DMS53 (cell line): ENCODE results near the gene ATP10A.

ENCODE experiments used
- DNase-seq: peaks from one replicate; lab custom pipeline; 2025; lab: John Stamatoyannopoulos, UW

The ATP10A gene

DNA sequence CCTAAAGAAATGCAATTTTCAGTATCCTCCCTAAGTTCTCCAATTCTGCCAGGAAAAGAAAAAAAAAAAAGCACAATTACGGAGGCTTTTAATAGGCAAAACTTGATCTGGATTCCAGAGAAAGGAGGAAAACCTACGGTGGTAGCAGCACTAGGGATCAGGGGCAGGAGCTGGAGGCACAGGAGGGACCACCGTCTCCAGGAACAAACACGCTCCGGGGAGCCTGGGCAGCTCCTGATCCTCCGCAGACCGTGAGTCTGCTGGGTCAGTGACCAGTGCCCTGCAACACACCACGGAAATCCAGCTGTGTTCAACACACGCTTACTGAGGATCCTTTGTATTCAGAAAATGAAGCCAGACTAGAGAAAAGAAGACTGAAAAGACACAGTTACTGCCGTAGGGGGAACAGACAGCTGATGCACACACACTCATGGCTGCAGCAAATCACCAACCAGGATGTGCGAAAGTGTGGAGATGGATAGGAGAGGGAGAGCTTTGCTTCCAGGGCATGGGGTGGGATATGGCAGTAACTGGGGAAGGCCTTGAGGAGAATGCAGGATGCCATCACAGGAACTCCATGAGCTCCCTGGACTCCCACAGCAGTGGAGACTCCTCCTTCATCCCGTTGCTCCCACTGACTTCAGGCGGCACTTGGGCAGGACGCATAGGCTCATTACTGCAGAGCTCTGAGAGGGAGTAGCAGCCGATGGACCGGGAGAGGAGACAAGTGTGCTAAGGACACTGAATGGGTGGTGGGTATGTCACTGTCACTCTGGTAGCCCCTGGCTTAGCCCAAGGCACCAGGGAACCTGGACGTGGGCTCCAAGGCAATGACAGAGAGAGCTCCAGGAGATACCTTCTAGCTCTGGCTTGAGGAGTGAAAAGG lies 167.0 kb downstream of the ATP10A start:
- no peak for DNase-seq

DNA sequence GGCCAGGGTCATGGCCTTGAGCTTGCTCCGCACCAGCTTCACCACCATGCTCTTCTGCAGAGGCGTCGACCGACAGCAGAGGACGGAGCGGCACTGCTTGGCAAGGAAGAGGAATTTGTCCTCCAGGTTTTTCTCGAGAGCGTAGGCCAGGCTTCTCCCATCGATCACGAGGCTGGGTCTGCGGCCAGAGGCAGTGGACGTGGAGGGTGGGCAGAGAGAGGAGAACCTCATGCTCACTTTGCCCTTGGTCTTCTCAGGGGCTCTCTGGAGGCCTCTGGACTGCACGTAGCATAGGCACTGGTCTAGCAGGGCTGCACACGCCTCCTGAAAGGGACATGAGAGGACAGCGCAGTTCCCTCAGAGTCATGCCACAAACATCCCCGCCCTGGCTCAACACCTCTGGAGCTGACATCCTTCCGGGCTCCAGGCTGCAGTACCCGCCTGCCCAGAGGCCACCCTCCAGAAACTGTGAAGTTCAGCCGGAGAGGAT lies 168.3 kb downstream of the ATP10A start:
- DNase-seq, result no peak

DNA sequence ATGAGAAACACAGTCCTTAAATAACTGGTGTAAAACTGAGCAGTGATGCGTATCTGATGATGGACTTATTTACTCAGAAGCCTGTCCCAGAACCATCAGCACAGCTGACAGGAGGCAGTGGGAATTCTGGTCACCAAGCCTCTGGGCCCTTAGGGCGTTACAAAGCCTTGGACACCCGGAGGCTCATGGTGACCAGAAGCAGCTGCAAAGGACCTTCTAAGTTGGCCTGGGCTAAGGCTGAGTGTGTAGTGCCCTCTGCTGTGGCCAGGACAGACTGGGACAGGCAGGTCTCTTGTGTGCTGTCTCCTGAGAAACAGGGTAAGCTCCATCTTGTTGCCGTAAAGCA lies 168.9 kb downstream of the ATP10A start:
- no peak for DNase-seq

DNA sequence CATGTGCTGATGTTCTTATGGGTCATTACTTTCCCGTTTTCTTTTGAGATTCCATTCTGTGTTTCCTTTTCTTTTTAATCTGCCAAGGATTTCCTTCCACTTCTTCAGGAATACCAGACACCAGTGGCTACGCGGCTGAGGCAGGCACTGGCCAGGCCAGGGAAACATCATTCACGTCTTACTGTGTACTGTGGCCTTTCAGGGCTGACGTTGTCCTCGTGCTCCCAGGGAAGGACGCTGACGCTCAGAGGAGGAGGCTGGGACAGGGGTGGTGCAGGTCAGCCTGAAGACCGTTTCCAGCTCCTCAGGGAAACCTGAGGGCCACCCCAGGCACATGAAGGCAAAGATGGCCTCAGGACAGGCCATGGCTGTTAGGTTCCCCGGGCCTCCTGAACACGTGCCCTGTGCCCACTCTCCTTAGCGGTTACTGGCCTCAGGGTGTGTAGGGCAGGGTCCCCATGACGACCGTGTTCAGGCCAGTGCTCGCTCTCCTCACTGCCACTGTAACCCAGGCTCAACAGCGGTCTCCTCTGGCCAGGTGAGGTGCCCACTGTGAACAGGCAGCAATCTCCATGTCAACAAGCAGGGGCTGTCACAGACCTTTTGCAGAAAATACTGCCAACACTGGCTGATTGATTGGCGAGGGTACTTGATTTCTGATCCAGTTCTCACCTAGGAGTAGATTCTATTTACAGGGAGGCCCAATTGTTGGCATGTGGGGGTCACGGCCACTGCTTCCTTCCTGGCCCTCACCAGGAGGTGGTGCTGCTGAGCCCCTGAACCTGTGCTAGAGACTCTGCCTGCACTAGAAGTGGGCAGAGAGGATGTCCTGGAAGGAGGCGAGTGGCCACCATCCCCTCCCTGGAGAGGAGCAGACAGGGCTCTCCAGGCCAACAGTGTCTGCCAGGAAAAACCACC lies 169.5 kb downstream of the ATP10A start:
- no peak for DNase-seq

DNA sequence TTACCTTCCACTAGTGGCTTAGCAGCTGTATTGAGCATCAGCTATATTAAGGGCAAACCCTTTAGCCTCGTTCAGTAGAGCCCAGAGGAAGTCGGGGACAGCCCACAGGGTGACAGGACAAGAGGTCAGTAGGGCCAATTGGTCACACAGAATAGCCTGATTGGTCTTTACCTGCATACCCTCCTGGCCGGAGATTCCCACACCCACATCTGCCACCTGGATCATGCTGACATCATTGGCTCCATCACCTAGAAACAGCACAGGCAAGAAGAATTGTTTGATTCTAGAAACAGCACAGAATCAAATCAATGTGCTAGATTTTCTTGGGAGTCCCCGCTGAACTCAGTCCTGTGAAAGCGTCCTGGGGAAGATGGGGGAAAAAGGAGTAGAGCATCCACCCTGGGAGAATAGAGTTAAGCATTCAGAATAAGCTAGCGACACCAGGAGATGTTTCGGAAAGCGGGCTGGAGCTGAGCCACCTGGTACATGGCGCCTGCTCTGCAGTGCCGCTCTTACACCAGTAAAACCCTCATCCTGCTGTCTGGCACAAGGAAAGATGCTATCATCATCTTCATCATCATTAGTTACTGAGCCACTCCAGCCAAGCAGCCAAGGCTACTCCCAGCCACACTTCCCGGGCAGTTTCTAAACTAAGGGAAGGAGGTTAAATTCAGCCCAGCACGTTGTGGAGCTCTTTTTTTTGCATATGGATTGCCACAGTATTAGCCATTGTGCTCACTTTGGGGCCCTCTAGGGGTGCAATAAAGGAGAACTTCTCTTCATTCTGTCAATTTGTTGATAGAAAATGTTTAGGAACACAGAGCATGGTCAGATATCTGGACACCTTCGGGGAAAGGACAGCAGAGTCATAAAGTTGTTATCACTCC lies 171.3 kb downstream of the ATP10A start:
- no peak for DNase-seq

DNA sequence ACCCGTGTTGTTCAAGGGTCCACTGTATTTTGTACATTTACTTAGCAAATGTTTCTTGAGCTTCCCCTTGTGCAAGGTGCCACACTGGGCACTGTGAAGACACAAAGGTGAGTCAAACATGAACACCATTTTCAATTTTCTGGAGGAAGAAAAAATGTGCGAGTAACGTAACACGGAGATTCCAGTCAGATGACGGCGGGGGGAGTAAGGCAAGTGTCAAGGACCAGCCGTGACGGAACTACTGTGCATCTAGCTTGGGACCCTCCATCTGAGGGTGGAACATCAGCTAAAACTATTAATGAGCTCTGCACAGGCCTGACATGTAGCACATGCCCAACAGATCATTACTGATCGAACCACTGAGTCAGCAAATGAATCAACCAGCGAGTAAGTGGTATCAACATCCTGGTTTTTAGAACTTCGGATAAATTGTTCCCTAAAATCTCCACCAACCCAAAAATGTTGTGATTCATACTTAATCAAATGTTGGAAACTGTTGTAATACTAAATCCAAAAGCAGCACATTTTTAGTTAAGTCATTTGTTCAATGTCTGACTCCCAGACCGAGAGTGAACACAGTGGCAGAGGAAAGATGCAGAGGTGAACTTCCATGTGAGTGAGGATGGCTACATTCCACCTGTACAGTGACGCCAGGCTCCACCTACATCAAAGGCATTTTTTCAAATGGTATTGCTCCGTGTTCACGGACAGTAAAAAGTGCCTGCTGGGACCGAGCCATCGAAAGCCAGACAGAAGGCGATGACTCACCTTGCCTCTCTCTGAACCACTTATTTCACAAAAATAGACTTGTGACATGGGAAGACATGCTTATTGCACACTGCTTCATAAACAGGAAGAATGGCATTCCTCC lies 172.2 kb downstream of the ATP10A start:
- DNase-seq, result no peak

DNA sequence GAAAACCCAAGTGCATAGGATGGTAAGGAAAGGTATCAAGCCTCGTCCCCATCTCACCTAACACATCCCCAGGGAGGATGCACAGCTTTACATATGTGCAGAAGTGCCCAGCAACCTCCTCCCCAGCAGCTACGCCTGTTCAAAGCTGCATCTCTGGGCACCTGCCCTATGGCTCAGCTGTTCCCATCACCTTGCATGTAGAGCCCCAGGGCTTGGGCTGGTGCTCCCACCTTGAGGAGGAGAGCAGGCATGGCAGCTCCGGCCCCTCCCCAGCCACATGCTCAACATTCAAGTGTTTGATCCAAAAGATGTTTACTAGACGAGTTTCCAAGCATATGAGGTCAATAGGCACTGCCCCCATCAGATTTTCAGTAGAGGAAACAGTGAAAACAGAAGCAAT lies 173.5 kb downstream of the ATP10A start:
- no peak for DNase-seq

DNA sequence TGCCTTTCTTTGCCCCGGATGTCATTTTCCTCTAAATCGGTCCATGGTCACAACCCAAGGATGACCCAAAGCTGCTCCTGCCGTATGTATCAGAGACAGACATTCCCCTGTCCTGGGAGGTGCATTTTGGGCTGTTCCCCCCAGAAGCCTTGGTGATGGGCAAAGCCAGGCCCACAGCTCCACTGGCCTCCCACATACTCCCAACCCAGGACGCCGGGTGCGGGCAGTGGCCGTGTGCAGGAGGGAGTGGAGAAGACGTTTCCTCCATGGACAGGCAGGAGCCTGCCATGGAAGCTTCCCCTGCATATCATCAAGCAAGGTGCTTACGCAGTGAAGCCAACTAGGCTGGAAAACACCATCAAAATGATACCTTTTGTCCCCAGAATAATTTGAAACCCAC lies 175.0 kb downstream of the ATP10A start:
- DNase-seq, result no peak

DNA sequence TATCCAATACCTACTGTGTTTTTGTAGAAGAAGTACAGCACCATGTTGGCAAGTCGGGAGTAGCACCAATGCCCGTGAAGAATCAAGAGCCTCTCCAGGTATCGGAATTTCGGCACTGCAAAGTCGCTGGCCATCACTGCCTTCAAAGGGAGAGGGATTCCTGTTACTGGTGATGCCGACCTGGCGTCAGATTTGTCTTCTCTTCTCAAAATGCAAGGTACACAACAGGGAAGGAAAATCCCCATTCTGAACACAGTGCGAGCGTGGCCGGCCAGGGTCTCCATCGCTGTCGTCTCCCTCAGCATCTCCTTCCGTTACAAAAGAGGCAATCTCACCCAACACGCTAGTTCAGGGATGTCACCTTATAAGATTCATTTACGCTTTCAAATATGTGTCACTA lies 175.4 kb downstream of the ATP10A start:
- DNase-seq, result no peak

DNA sequence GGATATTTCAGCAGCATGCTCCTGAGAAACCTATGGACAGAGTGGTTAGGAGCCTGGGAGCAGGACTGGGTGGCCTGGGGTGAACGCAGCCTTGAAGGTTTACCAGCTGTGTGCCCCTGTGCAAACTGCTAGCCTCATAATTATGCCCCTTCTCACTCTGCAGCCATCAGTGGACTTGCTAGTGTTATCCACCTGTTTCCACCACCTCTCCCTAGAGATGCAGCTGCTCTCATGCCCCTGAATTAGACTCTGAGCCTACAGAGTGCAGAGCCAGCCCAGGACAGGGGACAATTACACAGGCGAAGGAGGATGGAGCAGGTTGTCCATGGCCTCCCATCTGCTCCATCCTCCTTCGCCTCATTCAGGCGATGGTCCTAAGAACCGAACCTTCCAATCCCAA lies 175.9 kb downstream of the ATP10A start:
- DNase-seq, result no peak

DNA sequence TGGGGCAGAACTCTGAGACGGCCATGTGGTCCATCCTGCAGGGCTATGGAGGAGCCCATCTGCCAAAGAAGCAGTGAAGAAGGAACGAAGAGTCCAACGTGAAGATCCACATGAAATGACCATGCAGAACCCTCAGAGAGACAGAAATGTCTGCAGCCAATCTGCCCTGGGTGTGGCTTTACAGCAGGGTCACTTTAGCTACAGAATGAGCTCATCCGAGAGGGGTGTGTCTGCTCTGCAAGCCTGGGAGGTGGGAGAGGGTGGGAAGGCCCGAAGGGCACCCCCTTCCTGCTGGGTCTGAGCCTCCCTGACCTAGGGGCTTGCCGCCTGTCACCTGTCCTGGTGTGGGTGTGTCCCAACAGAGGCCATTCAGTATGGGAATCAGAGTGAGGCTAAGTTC lies 176.3 kb downstream of the ATP10A start:
- no peak for DNase-seq

DNA sequence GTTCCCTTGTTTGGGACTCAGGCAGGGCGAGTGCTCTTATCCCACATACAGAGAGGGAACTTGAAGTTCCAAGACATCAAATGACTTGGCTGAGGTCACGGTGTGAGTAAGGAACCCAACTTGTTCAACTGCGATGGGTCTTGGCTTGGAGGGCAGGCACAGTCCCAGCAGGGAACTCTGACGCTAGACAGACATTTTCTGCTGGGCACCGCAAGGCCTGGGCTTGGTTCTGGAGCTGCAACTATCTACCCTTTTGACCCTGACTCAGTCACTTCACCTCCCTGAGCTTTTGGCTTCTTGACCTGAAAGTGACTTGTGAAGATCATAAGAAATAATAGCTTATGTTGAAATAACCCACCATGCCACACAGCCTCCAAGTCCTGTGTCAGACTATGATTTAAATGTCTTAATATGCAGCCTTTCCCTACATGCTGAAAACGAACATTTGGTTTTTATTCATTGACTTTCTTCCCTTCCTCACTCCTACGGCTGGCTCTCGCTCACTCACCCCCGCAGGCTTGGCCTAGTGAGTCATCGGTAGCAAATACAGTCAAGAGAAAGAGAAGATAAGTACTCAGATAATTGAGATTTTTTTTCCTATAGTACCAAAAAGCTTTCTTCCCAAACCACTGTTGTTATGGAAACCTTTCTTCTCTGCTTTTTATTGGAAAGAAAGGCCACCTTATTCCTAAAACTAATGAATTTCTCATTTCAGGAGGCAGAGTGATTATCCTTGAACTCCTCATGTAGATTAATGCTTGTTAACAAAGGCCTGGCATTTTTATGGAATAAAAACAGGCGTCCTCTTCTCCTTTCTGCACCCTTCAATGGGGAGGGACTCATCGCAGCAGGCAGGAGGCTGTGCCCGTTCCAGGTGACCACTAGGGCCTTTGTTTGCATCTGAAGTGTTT lies 178.4 kb downstream of the ATP10A start:
- DNase-seq, result no peak

DNA sequence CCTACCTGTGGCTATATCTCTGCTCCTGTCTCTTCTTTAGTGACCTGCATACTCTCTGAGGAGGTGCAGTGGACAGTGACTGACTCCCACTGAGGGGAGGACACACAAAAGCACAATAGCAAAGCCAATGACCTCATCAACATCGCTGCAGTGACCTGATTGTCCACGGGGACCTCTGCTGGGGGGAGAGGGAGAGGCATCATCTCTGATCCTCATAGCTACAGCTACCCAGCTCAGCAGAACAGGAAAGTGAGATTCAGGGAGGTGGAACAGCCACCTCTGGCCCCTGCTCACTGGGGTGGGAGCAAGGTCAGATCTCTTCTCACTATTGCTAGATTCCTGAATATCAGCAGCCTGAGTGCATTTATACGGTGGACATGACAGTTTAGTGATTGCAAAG lies 179.2 kb downstream of the ATP10A start:
- DNase-seq, result no peak

DNA sequence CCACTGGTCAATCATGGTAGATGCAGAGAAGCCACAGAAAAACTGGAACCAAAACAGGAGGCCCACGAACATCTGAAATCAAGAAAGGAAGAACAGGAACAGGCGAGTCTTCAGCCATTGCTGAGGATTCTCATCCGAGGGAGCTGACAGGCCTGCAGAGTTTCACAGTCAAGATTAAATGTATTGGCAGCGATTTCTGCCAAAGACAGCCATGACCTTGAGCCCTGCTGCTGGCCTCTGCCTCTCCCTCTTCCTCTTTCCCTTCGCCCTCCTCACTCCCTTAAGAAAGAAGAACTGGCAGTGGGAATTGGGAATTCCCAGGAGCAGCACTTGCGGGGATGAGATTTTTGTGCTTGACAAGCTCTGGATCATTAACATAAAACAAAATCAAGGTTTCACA lies 179.7 kb downstream of the ATP10A start:
- no peak for DNase-seq

DNA sequence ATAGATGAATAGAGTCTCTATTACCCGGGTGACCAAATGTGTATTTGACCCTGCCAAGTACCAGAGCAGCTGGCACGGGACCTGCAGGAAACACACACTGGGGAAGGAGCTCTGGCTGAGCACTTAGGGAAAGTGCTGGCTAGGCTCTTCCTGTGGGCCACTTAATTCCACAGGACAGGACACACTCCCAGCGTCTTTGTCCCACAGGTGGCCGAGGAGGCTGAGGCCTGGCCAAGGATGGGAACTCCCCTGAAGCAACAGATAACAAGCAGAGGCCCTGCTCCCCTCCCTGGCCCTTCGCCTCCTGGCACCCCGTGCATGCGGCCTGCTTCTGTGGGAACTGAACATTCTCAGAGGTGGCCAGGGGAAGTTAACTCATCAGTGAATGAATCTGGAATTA lies 180.8 kb downstream of the ATP10A start:
- DNase-seq, result no peak

DNA sequence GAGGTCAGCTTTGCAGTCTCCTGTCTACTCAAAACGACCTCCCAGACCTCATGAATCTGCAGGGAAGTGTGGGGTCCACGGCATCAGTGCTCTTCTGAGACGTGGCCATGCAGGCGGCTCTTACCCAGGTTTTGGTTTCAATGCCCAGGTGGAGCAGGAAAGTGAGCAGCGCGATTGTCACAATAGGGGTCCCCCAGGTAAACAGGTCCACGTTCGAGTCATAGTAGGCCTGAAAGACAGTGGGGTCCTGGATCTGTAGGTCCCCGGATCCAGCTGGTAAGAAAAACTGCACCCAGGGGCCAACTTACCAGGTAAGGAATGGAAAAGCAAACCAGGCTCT lies 182.5 kb downstream of the ATP10A start:
- DNase-seq, result no peak

DNA sequence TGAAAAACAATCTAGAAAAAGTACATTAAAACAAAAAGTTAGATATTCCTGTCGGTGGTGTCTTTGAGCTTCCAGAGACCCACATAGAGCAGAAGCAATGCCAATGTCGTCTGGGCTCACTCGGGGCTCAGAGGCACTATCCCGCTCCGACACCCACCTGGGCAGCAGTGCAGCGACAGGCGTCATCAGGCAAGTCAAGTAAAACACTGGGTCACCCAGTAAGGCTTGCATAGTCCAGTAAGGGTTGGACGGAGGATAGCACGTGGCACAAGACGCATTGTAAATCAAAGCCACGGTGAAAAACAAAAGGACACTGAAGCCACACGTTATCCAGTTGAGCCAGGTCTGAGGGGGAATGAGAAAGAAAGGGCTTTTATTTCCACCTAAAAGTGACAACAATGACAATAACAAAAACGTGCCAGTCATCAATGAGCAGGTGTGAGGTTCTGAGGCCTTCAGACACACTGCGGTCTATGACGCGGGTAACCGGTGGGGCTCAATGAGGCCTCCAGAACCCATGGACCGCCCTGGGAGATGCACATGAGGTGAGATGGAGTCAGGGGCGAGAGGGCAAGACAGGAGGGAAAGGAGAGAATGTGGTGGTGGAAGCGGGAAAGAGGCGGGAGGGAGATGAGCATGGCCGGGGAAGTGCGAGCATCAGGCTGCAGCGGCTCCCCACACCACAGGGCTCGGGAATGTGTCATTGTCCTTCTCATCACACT lies 183.0 kb downstream of the ATP10A start:
- DNase-seq, result no peak

DNA sequence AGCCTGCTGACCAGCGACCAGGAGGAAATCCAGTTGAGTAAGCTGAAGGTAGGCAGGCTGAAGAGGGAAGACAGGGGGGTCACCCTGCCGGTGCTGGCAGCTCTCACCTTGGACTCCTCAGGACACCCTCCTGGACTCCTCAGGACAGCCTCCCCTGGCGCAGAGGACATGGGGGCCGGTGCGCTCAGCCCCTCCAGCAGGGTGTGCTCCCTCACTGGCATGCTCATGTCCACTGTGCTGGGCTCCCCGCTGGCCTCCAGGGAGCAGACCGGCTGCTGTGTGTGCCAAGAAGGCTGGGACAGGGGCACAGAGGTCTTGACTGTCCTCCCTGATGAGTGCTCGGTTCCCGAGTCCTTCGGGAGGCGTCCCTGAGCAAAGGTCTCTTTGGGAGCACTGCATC lies 183.6 kb downstream of the ATP10A start:
- no peak for DNase-seq

DNA sequence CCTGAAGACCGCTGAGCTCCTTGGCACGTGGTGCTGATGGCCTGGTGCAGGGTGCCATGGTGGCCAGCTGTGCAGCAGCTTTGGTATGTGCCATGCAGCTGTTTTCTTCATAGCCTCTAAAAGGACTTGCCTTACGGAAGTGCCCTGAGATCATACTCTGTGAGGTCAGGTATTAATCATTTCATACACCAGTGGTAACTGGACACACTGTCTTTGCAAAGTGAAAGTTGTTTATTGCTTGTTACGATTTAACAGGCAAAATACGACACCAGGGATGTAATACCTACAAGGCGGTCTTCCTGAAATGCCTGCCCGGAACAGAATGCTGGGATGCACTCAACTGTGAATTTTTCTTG lies 184.6 kb downstream of the ATP10A start:
- DNase-seq, result no peak
